ENCODE results near the gene SGTA. TPM values are rescaled to one million over a fixed set of nuclear protein-coding genes. Genes with fewer than 3 reads are reported as not detected.
"Not testable (repeated sequence)": the region's sequence is repeated elsewhere in the genome, so short reads cannot be mapped to it uniquely, and the experiment has no call there.

SGTA gene
- total RNA-seq, 1 donor from 2014 or later = 37.7 TPM

GRCh38 chr19:2796659-2797266 is 13.7 kb upstream of the SGTA start:
- no peak for DNase-seq (ENCODE audit: low spot score)
- H3K27me3 Mint-ChIP-seq (ENCODE audit: low read depth) = no peaks in the 10 kb centered on the region
- no peaks in the 10 kb centered on the region for H3K4me1 Mint-ChIP-seq (ENCODE audit: low read depth)

DNA sequence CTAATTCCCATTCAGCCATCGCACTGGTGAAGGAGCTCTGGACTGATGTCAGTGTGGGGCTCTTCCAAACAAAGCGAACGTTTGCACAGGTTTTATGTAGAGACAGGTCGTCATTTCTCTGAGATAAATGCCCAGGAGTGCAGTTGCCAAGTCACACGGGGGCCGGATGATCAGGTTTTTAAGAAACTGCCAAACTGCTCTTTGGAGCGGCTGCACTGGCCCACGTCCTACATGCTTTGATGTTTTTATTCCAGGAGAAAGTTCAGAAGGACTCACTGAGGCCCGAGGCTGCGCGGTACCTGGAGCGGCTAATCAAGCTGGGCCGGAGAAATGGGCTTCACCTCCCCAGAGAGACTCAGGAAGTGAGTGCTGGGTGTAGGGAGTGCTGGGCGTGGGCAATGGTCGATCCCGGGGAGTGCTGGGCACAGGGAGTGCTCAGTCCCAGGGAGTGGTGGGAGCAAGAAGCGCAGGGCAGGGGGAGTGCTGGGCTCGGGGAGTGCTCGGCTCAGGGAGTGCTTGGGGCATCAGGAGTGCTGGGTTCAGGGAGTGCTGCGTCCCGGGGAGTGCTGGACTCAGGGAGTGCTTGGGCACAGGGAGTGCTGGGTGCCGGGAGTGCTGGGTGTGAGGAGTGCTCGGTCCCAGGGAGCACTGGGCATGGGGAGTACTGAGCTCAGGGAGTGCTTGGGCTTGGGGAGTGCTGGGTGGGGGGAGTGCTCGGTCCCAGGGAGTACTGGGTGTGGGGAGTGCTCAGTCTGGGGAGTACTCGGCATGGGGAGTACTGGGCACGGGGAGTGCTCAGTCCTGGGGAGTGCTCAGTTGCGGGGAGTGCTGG is 13.0 kb upstream of the SGTA start:
- H3K4me3 Mint-ChIP-seq (ENCODE audit: unreplicated experiment) = no peak overlapping the region
- no peaks in the 10 kb centered on the region for H3K4me1 Mint-ChIP-seq (ENCODE audit: low read depth)
- no peaks in the 10 kb centered on the region for H3K9me3 Mint-ChIP-seq (ENCODE audit: low read depth)
- no peak for TF ChIP-seq CTCF (IDR thresholded peaks at IDR 0.05)
- peaks cover 16% of the 10 kb centered on the region for H3K36me3 Mint-ChIP-seq (ENCODE audit: low read depth)
- no peak overlapping the region for H3K27ac Mint-ChIP-seq (ENCODE audit: unreplicated experiment)
- no peaks in the 10 kb centered on the region for H3K27me3 Mint-ChIP-seq (ENCODE audit: low read depth)
- DNase-seq (ENCODE audit: low spot score) = no peak

More at GRCh38 chr19:2796659-2797266, 13.7 kb upstream of the SGTA start:
- H3K9me3 Mint-ChIP-seq (ENCODE audit: low read depth) = no peaks in the 10 kb centered on the region
- no peak for TF ChIP-seq CTCF (IDR thresholded peaks at IDR 0.05)
- peaks cover 17% of the 10 kb centered on the region for H3K36me3 Mint-ChIP-seq (ENCODE audit: low read depth)
- no peak overlapping the region for H3K4me3 Mint-ChIP-seq (ENCODE audit: unreplicated experiment)
- no peak overlapping the region for H3K27ac Mint-ChIP-seq (ENCODE audit: unreplicated experiment)

GRCh38 chr19:2793577-2793976 is 10.5 kb upstream of the SGTA start:
- no peak overlapping the region for H3K4me3 Mint-ChIP-seq (ENCODE audit: unreplicated experiment)
- peaks cover 14% of the 10 kb centered on the region for H3K36me3 Mint-ChIP-seq (ENCODE audit: low read depth)
- H3K4me1 Mint-ChIP-seq (ENCODE audit: low read depth) = no peaks in the 10 kb centered on the region
- TF ChIP-seq CTCF (IDR thresholded peaks at IDR 0.05) = no peak
- no peaks in the 10 kb centered on the region for H3K9me3 Mint-ChIP-seq (ENCODE audit: low read depth)
- no peak for DNase-seq (ENCODE audit: low spot score)
- no peaks in the 10 kb centered on the region for H3K27me3 Mint-ChIP-seq (ENCODE audit: low read depth)
- H3K27ac Mint-ChIP-seq (ENCODE audit: unreplicated experiment) = no peak overlapping the region

DNA sequence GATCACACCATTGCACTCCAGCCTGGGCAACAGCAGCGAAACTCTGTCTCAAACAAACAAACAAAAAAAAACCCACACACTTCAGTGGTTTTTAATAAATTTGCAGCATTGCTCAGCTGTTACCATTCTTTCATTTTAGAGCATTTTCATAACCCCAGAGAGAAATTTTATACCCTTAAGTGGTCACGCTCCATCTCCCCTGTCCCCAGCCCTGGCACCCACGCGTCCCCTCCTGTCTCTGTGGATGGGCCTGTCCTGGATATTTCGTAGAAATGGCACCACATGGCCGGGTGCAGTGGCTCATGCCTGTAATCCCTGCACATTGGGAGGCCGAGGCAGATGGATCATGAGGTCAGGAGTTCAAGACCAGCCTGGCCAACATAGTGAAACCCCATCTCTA is 10.1 kb upstream of the SGTA start:
- no peaks in the 10 kb centered on the region for H3K4me1 Mint-ChIP-seq (ENCODE audit: low read depth)
- H3K27me3 Mint-ChIP-seq (ENCODE audit: low read depth) = no peaks in the 10 kb centered on the region
- H3K36me3 Mint-ChIP-seq (ENCODE audit: low read depth) = peaks cover 14% of the 10 kb centered on the region
- no peak overlapping the region for H3K27ac Mint-ChIP-seq (ENCODE audit: unreplicated experiment)
- H3K9me3 Mint-ChIP-seq (ENCODE audit: low read depth) = no peaks in the 10 kb centered on the region
- DNase-seq (ENCODE audit: low spot score) = no peak
- no peak for TF ChIP-seq CTCF (IDR thresholded peaks at IDR 0.05)
- no peak overlapping the region for H3K4me3 Mint-ChIP-seq (ENCODE audit: unreplicated experiment)

DNA sequence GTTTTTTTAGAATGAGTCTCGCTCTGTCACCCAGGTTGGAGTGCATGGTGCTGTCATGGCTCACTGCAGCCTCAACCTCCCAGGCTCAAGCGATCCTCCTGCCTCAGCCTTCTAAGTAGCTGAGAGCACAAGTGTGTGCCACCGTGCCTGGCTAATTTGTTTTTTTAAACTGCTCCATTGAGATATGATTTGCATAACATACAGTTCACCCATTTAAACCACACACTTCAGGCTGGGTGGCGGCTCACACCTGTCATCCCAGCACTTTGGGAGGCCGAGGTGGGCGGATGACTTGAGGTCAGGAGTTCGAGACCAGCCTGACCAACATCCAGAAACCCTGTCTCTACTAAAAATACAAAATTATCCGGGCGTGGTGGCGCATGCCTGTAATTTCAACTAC is 9.6 kb upstream of the SGTA start:
- DNase-seq (ENCODE audit: low spot score); H3K9me3 Mint-ChIP-seq (ENCODE audit: low read depth); H3K27ac Mint-ChIP-seq (ENCODE audit: unreplicated experiment); H3K27me3 Mint-ChIP-seq (ENCODE audit: low read depth); H3K4me3 Mint-ChIP-seq (ENCODE audit: unreplicated experiment); H3K4me1 Mint-ChIP-seq (ENCODE audit: low read depth): not testable (repeated sequence)
- H3K36me3 Mint-ChIP-seq (ENCODE audit: low read depth) = peaks cover 14% of the 10 kb centered on the region
